ENCODE results near the gene LRP8.
A peak's percentile ranks its signal among the peaks of the same experiment; 100 is the strongest.

Gene LRP8

GRCh38 chr1:53339736-53340635 lies 12.1 kb upstream of the LRP8 start:
- peak; percentile 44 for DNase-seq

GRCh38 chr1:53338423-53338822 lies 10.6 kb upstream of the LRP8 start:
- no peak for DNase-seq

GRCh38 chr1:53337499-53337898 lies 9.6 kb upstream of the LRP8 start:
- DNase-seq: peak; percentile 23

- DNase-seq: no peak
Observed at GRCh38 chr1:53336146-53336545, 8.3 kb upstream of the LRP8 start.

GRCh38 chr1:53335661-53336060 lies 7.8 kb upstream of the LRP8 start:
- DNase-seq: no peak

GRCh38 chr1:53334781-53335180 lies 6.9 kb upstream of the LRP8 start:
- peak; percentile 25 for DNase-seq

GRCh38 chr1:53334312-53334711 lies 6.4 kb upstream of the LRP8 start:
- DNase-seq: peak; percentile 22

GRCh38 chr1:53332833-53333232 lies 5.0 kb upstream of the LRP8 start:
- peak; percentile 35 for DNase-seq

- peak; percentile 45 for DNase-seq
Observed at GRCh38 chr1:53332186-53332564, 4.3 kb upstream of the LRP8 start.

GRCh38 chr1:53331446-53332185 lies 3.7 kb upstream of the LRP8 start:
- peak; percentile 29 for DNase-seq

GRCh38 chr1:53330819-53331218 lies 2.9 kb upstream of the LRP8 start:
- DNase-seq: peak; percentile 26

GRCh38 chr1:53328541-53329499 lies 950 bp upstream of the LRP8 start:
- no peak for DNase-seq

GRCh38 chr1:53327182-53327913 lies 522 bp downstream of the LRP8 start:
- DNase-seq: peak; percentile 84

GRCh38 chr1:53326598-53327181 lies 1.2 kb downstream of the LRP8 start:
- DNase-seq: no peak

- DNase-seq: peak; percentile 97
Observed at GRCh38 chr1:53326088-53326597, 1.7 kb downstream of the LRP8 start.

GRCh38 chr1:53325326-53326087 lies 2.4 kb downstream of the LRP8 start:
- DNase-seq: peak; percentile 62

- no peak for DNase-seq
Observed at GRCh38 chr1:53324728-53325297, 3.1 kb downstream of the LRP8 start.

- DNase-seq: no peak
Observed at GRCh38 chr1:53324321-53324720, 3.5 kb downstream of the LRP8 start.

GRCh38 chr1:53323316-53323715 lies 4.6 kb downstream of the LRP8 start:
- DNase-seq: no peak

Measured in activated CD8-positive, alpha-beta memory T cell treated with anti-CD3 and anti-CD28 coated beads, Interleukin-2, amount 50 U/mL, for 48 hours (primary cell).